ENCODE measurements around the gene PPM1J. TPM values are rescaled to one million over a fixed set of nuclear protein-coding genes. Genes with fewer than 3 reads are reported as not detected.
"Not testable (repeated sequence)": the region's sequence is repeated elsewhere in the genome, so short reads cannot be mapped to it uniquely, and the experiment has no call there.

The PPM1J gene
- total RNA-seq, 1 experiment from 2014 or later, result 0.52 TPM

- TF ChIP-seq, protein P1, sequence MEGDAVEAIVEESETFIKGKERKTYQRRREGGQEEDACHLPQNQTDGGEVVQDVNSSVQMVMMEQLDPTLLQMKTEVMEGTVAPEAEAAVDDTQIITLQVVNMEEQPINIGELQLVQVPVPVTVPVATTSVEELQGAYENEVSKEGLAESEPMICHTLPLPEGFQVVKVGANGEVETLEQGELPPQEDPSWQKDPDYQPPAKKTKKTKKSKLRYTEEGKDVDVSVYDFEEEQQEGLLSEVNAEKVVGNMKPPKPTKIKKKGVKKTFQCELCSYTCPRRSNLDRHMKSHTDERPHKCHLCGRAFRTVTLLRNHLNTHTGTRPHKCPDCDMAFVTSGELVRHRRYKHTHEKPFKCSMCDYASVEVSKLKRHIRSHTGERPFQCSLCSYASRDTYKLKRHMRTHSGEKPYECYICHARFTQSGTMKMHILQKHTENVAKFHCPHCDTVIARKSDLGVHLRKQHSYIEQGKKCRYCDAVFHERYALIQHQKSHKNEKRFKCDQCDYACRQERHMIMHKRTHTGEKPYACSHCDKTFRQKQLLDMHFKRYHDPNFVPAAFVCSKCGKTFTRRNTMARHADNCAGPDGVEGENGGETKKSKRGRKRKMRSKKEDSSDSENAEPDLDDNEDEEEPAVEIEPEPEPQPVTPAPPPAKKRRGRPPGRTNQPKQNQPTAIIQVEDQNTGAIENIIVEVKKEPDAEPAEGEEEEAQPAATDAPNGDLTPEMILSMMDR (conservative IDR thresholded peaks at IDR 0.05; ENCODE audit: low read depth, low read length), result no peak
- TF ChIP-seq EZH2 (IDR thresholded peaks at IDR 0.05; ENCODE audit: borderline replicate concordance, low read depth, low read length, poor library complexity, severe bottlenecking), result no peak
- CTCF ChIA-PET, result interaction anchor here (0.6 kb wide), 1 partner anchor 361 kb away, joined by 4 read pairs; no protein-coding TSS in a partner anchor
- Histone ChIP-seq H3K27ac (ENCODE audit: low read depth, low read length, poor library complexity, severe bottlenecking) (no peak overlapping the region), H3K4me1 (ENCODE audit: insufficient read depth, low read length, poor library complexity, severe bottlenecking) (no peaks in the 10 kb centered on the region), H3K4me3 (ENCODE audit: low read depth, low read length, poor library complexity, severe bottlenecking) (no peak overlapping the region), H3K27me3 (replicated peaks; ENCODE audit: insufficient read depth, low read depth, low read length, poor library complexity) (peaks cover 43% of the 10 kb centered on the region), H3K9me3 (ENCODE audit: low read depth, low read length, poor library complexity, severe bottlenecking) (no peaks in the 10 kb centered on the region), H3K36me3 (ENCODE audit: insufficient read depth, low read length, poor library complexity, severe bottlenecking) (no peaks in the 10 kb centered on the region)
- POLR2A ChIA-PET (ENCODE audit: low non-redundant PET), result no interaction called here
- BruUV-seq (replicated peaks), result no TSS peak
- intact Hi-C loops (cut with micrococcal nuclease; ENCODE audit: unreplicated experiment), result no loop called here
- DNase-seq (ENCODE audit: low spot score), result no peak
Measured at GRCh38 chr1:112729909-112730308, 14.8 kb upstream of the PPM1J start.

DNA sequence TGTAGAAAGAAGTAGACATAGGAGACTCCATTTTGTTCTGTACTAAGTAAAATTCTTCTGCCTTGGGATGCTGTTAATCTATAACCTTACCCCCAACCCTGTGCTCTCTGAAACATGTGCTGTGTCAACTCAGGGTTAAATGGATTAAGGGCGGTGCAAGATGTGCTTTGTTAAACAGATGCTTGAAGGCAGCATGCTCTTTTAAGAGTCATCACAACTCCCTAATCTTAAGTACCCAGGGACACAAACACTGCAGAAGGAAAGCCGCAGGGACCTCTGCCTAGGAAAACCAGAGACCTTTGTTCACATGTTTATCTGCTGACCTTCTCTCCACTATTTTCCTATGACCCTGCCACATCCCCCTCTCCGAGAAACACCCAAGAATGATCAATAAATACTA lies 13.9 kb upstream of the PPM1J start:
- CTCF ChIA-PET, result interaction anchor here (0.6 kb wide), 1 partner anchor 360 kb away, joined by 4 read pairs; no protein-coding TSS in a partner anchor
- H3K9me3 ChIP-seq (ENCODE audit: low read depth, low read length, poor library complexity, severe bottlenecking); H3K27ac ChIP-seq (ENCODE audit: low read depth, low read length, poor library complexity, severe bottlenecking); DNase-seq (ENCODE audit: low spot score); intact Hi-C loops (cut with micrococcal nuclease; ENCODE audit: unreplicated experiment); H3K4me1 ChIP-seq (ENCODE audit: insufficient read depth, low read length, poor library complexity, severe bottlenecking); H3K36me3 ChIP-seq (ENCODE audit: insufficient read depth, low read length, poor library complexity, severe bottlenecking); POLR2A ChIA-PET (ENCODE audit: low non-redundant PET); BruUV-seq (replicated peaks); H3K4me3 ChIP-seq (ENCODE audit: low read depth, low read length, poor library complexity, severe bottlenecking): not testable (repeated sequence)
- peaks cover 34% of the 10 kb centered on the region for H3K27me3 ChIP-seq (replicated peaks; ENCODE audit: insufficient read depth, low read depth, low read length, poor library complexity)

GRCh38 chr1:112728306-112728971 lies 13.3 kb upstream of the PPM1J start:
- H3K4me3 ChIP-seq (ENCODE audit: low read depth, low read length, poor library complexity, severe bottlenecking); BruUV-seq (replicated peaks); intact Hi-C loops (cut with micrococcal nuclease; ENCODE audit: unreplicated experiment); DNase-seq (ENCODE audit: low spot score); H3K4me1 ChIP-seq (ENCODE audit: insufficient read depth, low read length, poor library complexity, severe bottlenecking); CTCF ChIA-PET; H3K36me3 ChIP-seq (ENCODE audit: insufficient read depth, low read length, poor library complexity, severe bottlenecking); H3K27ac ChIP-seq (ENCODE audit: low read depth, low read length, poor library complexity, severe bottlenecking); H3K9me3 ChIP-seq (ENCODE audit: low read depth, low read length, poor library complexity, severe bottlenecking): not testable (repeated sequence)
- POLR2A ChIA-PET (ENCODE audit: low non-redundant PET), result interaction anchor here (0.6 kb wide), 1 partner anchor 281 kb away, joined by 4 read pairs; no protein-coding TSS in a partner anchor
- peaks cover 28% of the 10 kb centered on the region for H3K27me3 ChIP-seq (replicated peaks; ENCODE audit: insufficient read depth, low read depth, low read length, poor library complexity)

DNA sequence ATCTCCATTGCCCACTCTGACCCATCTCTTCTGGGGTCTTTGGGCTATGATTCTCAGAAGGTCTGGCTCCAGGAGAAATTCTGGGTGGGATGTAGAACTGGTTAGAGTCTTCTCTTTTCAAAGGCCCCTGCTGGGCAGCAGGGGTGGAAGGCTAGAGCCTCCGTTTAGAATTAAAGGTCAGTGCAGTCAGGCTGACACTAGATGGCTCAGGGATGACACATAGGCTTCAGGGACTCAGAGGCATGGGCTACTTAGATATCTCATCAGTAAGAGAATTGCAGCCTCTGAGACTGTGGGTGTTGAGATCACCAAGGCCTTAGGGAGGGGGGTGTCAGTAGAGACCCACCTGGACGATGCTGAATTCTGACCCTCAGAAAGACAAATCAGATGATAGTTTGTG lies 12.6 kb upstream of the PPM1J start:
- intact Hi-C loops (cut with micrococcal nuclease; ENCODE audit: unreplicated experiment), result no loop called here
- H3K27me3 ChIP-seq (replicated peaks; ENCODE audit: insufficient read depth, low read depth, low read length, poor library complexity), result peaks cover 21% of the 10 kb centered on the region
- no TSS peak for BruUV-seq (replicated peaks)
- no peaks in the 10 kb centered on the region for H3K36me3 ChIP-seq (ENCODE audit: insufficient read depth, low read length, poor library complexity, severe bottlenecking)
- H3K4me1 ChIP-seq (ENCODE audit: insufficient read depth, low read length, poor library complexity, severe bottlenecking), result no peaks in the 10 kb centered on the region
- H3K9me3 ChIP-seq (ENCODE audit: low read depth, low read length, poor library complexity, severe bottlenecking), result no peaks in the 10 kb centered on the region
- POLR2A ChIA-PET (ENCODE audit: low non-redundant PET), result no interaction called here
- CTCF ChIA-PET, result no interaction called here
- no peak overlapping the region for H3K27ac ChIP-seq (ENCODE audit: low read depth, low read length, poor library complexity, severe bottlenecking)
- no peak overlapping the region for H3K4me3 ChIP-seq (ENCODE audit: low read depth, low read length, poor library complexity, severe bottlenecking)
- no peak for DNase-seq (ENCODE audit: low spot score)
- TF ChIP-seq EZH2 (IDR thresholded peaks at IDR 0.05; ENCODE audit: borderline replicate concordance, low read depth, low read length, poor library complexity, severe bottlenecking), result no peak
- TF ChIP-seq, protein P1 (conservative IDR thresholded peaks at IDR 0.05; ENCODE audit: low read depth, low read length), result no peak

DNA sequence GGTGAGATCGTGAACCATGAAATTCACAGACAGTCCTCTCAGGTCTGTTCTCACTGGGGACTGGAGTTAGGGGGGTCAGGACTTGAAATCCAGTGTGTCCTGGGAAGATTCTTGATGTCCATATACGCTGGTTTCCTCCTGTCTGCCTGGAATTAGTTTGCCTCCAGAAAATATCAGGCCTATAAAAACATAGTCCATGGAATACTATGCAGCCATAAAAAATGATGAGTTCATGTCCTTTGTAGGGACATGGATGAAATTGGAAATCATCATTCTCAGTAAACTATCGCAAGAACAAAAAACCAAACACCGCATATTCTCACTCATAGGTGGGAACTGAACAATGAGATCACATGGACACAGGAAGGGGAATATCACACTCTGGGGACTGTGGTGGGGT lies 9.1 kb upstream of the PPM1J start:
- POLR2A ChIA-PET (ENCODE audit: low non-redundant PET); CTCF ChIA-PET; H3K27ac ChIP-seq (ENCODE audit: low read depth, low read length, poor library complexity, severe bottlenecking); H3K36me3 ChIP-seq (ENCODE audit: insufficient read depth, low read length, poor library complexity, severe bottlenecking); H3K4me3 ChIP-seq (ENCODE audit: low read depth, low read length, poor library complexity, severe bottlenecking); BruUV-seq (replicated peaks); DNase-seq (ENCODE audit: low spot score); intact Hi-C loops (cut with micrococcal nuclease; ENCODE audit: unreplicated experiment); H3K9me3 ChIP-seq (ENCODE audit: low read depth, low read length, poor library complexity, severe bottlenecking); H3K4me1 ChIP-seq (ENCODE audit: insufficient read depth, low read length, poor library complexity, severe bottlenecking): not testable (repeated sequence)
- H3K27me3 ChIP-seq (replicated peaks; ENCODE audit: insufficient read depth, low read depth, low read length, poor library complexity), result peaks cover 41% of the 10 kb centered on the region
